WTC11 (cell line): Measurements from ENCODE around the gene SLC25A21. TPM values are rescaled to one million over a fixed set of nuclear protein-coding genes. Genes with fewer than 3 reads are reported as not detected.

Source experiments
- ATAC-seq: fragments of 200-7000 bp; cut with Tn5 transposase; 2 replicates; pipeline ENCODE4 v1.10.0; 2021; ENCODE audit warnings: mild to moderate bottlenecking, moderate library complexity
- CTCF ChIA-PET: fragments of 300-600 bp; sonication (Branson Sonifier 250); formaldehyde crosslinking; loops from one replicate; lab custom pipeline; 2021; ENCODE audit warnings: antibody characterized with exemption; lab: Charles Lee
- POLR2A ChIA-PET: fragments of 350-600 bp; sonication (Branson Sonifier 250); formaldehyde crosslinking; loops from one replicate; lab custom pipeline; 2021; ENCODE audit warnings: antibody characterized with exemption; lab: Charles Lee
- DNase-seq: peaks from one replicate; pipeline ENCODE4 v3.0.0; 2021; ENCODE audit warnings: low spot score
- H3K27ac Mint-ChIP-seq: 2 replicates; pipeline ENCODE4 v1.8.0; 2021; ENCODE audit warnings: mixed read lengths
- H3K27me3 Mint-ChIP-seq: 2 replicates; pipeline ENCODE4 v1.8.0; 2021; ENCODE audit warnings: low read depth, mild to moderate bottlenecking, moderate library complexity, mixed read lengths
- H3K36me3 Mint-ChIP-seq: 2 replicates; pipeline ENCODE4 v1.8.0; 2021; ENCODE audit warnings: mixed read lengths
- H3K4me1 Mint-ChIP-seq: 2 replicates; pipeline ENCODE4 v1.8.0; 2022; ENCODE audit warnings: mixed read lengths
- H3K4me3 Mint-ChIP-seq: 2 replicates; pipeline ENCODE4 v1.8.0; 2021; ENCODE audit warnings: mild to moderate bottlenecking, moderate library complexity, mixed read lengths
- H3K9me3 Mint-ChIP-seq: 2 replicates; pipeline ENCODE4 v1.8.0; 2021; ENCODE audit warnings: mixed read lengths
- ATF1 ChIP-seq: sonication (generic); formaldehyde crosslinking; IDR thresholded peaks from 2 replicates; pipeline ENCODE4 v1.8.1; 2023; ENCODE audit warnings: mild to moderate bottlenecking, moderate library complexity, missing genetic modification reagents
- CBFB ChIP-seq: sonication (generic); formaldehyde crosslinking; IDR thresholded peaks from 2 replicates; pipeline ENCODE4 v1.8.1; 2022; ENCODE audit warnings: mild to moderate bottlenecking, low read depth, missing genetic modification reagents
- ESRRA ChIP-seq: sonication (generic); formaldehyde crosslinking; IDR thresholded peaks from 2 replicates; pipeline ENCODE4 v1.8.1; 2022; ENCODE audit warnings: mild to moderate bottlenecking, missing genetic modification reagents, borderline replicate concordance
- FOXK1 ChIP-seq: sonication (generic); formaldehyde crosslinking; IDR thresholded peaks from 2 replicates; pipeline ENCODE4 v1.8.0; 2022; ENCODE audit warnings: mild to moderate bottlenecking, moderate library complexity, missing genetic modification reagents
- GABPB1 ChIP-seq: sonication (generic); formaldehyde crosslinking; IDR thresholded peaks from 2 replicates; pipeline ENCODE4 v1.8.1; 2023; ENCODE audit warnings: mild to moderate bottlenecking, missing genetic modification reagents
- GRHL2 ChIP-seq: fragments of 250-450 bp; sonication (Bioruptor Pico); IDR thresholded peaks from 2 replicates; pipeline ENCODE4 v1.8.0; 2022; ENCODE audit warnings: mild to moderate bottlenecking, moderate library complexity; ENCODE audit not compliant: insufficient replicate concordance, severe bottlenecking
- GTF2I ChIP-seq: fragments of 250-450 bp; sonication (Bioruptor Pico); conservative IDR thresholded peaks from 2 replicates; pipeline ENCODE4 v1.4.0; 2021; ENCODE audit warnings: mild to moderate bottlenecking
- IRF2 ChIP-seq: sonication (generic); formaldehyde crosslinking; IDR thresholded peaks from 2 replicates; pipeline ENCODE4 v1.8.0; 2022; ENCODE audit warnings: low read depth, missing genetic modification reagents, borderline replicate concordance
- JAZF1 ChIP-seq: fragments of 250-450 bp; sonication (Bioruptor Pico); IDR thresholded peaks from 2 replicates; pipeline ENCODE4 v1.9.0; 2021; ENCODE audit warnings: moderate library complexity, mild to moderate bottlenecking, inconsistent platforms
- NFE2L1 ChIP-seq: sonication (generic); formaldehyde crosslinking; IDR thresholded peaks from 2 replicates; pipeline ENCODE4 v1.8.1; 2023; ENCODE audit warnings: missing genetic modification reagents
- NR2C2 ChIP-seq: sonication (generic); formaldehyde crosslinking; IDR thresholded peaks from 2 replicates; pipeline ENCODE4 v1.8.0; 2022; ENCODE audit warnings: mild to moderate bottlenecking, missing genetic modification reagents
- SOX15 ChIP-seq: fragments of 250-450 bp; sonication (Bioruptor Pico); IDR thresholded peaks from 2 replicates; pipeline ENCODE4 v1.9.0; 2021; ENCODE audit warnings: mild to moderate bottlenecking
- TEAD4 ChIP-seq: sonication (generic); formaldehyde crosslinking; IDR thresholded peaks from 2 replicates; pipeline ENCODE4 v1.8.0; 2022; ENCODE audit warnings: mild to moderate bottlenecking, missing genetic modification reagents
- ZNF138 ChIP-seq: sonication (generic); formaldehyde crosslinking; conservative IDR thresholded peaks from 2 replicates; pipeline ENCODE4 v1.8.1; 2022; ENCODE audit warnings: mild to moderate bottlenecking, moderate library complexity, missing genetic modification reagents
- ZNF396 ChIP-seq: fragments of 250-450 bp; sonication (Bioruptor Pico); IDR thresholded peaks from 2 replicates; pipeline ENCODE4 v1.8.0; 2021; ENCODE audit warnings: mild to moderate bottlenecking, moderate library complexity, borderline replicate concordance
- ZNF671 ChIP-seq: fragments of 250-450 bp; sonication (Bioruptor Pico); IDR thresholded peaks from 2 replicates; pipeline ENCODE4 v1.8.0; 2021; ENCODE audit warnings: mild to moderate bottlenecking
- total RNA-seq: library from RNA; stranded (reverse); gene quantifications from 3 replicates; pipeline ENCODE4 v1.2.3, GENCODE V29; 2021
- TF ChIP-seq, protein P1 (sequence below): fragments of 250-450 bp; sonication (Bioruptor Pico); IDR thresholded peaks from 2 replicates; pipeline ENCODE4 v1.9.0; 2021; ENCODE audit warnings: mild to moderate bottlenecking
- TF ChIP-seq, protein P2 (sequence below): sonication (generic); formaldehyde crosslinking; IDR thresholded peaks from 2 replicates; pipeline ENCODE4 v1.8.1; 2023; ENCODE audit warnings: mild to moderate bottlenecking, missing genetic modification reagents
- TF ChIP-seq, protein P3 (sequence below): sonication (generic); formaldehyde crosslinking; IDR thresholded peaks from 2 replicates; pipeline ENCODE4 v1.8.1; 2023; ENCODE audit warnings: mild to moderate bottlenecking, missing genetic modification reagents
- TF ChIP-seq, protein P4 (sequence below): fragments of 250-450 bp; sonication (Bioruptor Pico); IDR thresholded peaks from 2 replicates; pipeline ENCODE4 v1.9.0; 2021; ENCODE audit warnings: mild to moderate bottlenecking, borderline replicate concordance
- TF ChIP-seq, protein P5 (sequence below): sonication (generic); formaldehyde crosslinking; IDR thresholded peaks from 2 replicates; pipeline ENCODE4 v1.8.1; 2023; ENCODE audit warnings: mild to moderate bottlenecking, missing genetic modification reagents, borderline replicate concordance
- TF ChIP-seq, protein P6 (sequence below): fragments of 250-450 bp; sonication (Bioruptor Pico); IDR thresholded peaks from 2 replicates; pipeline ENCODE4 v1.8.0; 2021; ENCODE audit warnings: mild to moderate bottlenecking

The SLC25A21 gene
- total RNA-seq, 1 experiment from 2014 or later, result 8.2 TPM

DNA sequence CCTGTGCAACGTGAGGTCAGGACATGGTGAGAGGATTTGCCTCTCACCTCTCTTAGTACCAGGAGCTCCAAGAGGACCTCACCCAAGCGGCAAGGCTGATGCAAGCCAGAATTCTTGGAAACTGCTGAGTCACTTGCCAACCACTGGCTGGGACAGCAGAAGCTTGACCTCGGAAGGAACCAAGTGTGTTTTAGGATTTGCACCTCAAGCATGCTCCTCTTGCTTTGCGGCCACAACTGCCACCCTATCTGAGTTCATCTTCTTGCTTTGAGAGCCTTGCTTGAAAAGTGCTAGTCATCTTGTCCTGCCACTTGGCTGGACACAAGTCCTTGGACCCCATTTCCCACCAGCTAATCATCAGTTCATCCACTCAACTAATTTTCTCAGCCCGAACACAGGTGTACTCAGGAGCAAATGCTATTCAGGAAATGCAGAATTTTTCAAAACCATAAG, 195.8 kb downstream of the SLC25A21 start:
- H3K4me1 Mint-ChIP-seq, result peaks cover 15% of the 10 kb centered on the region
- H3K27me3 Mint-ChIP-seq, result no peaks in the 10 kb centered on the region
- ChIA-PET POLR2A (interaction anchor here (0.5 kb wide), 1 partner anchor 157 kb away, joined by 3 read pairs; no protein-coding TSS in a partner anchor), CTCF (no interaction called here)
- ATAC-seq, result no peak
- TF ChIP-seq, protein P1, sequence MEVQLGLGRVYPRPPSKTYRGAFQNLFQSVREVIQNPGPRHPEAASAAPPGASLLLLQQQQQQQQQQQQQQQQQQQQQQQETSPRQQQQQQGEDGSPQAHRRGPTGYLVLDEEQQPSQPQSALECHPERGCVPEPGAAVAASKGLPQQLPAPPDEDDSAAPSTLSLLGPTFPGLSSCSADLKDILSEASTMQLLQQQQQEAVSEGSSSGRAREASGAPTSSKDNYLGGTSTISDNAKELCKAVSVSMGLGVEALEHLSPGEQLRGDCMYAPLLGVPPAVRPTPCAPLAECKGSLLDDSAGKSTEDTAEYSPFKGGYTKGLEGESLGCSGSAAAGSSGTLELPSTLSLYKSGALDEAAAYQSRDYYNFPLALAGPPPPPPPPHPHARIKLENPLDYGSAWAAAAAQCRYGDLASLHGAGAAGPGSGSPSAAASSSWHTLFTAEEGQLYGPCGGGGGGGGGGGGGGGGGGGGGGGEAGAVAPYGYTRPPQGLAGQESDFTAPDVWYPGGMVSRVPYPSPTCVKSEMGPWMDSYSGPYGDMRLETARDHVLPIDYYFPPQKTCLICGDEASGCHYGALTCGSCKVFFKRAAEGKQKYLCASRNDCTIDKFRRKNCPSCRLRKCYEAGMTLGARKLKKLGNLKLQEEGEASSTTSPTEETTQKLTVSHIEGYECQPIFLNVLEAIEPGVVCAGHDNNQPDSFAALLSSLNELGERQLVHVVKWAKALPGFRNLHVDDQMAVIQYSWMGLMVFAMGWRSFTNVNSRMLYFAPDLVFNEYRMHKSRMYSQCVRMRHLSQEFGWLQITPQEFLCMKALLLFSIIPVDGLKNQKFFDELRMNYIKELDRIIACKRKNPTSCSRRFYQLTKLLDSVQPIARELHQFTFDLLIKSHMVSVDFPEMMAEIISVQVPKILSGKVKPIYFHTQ, result no peak
- TF ChIP-seq IRF2 (no peak), FOXK1 (CRISPR knock-in tag) (no peak), ZNF138 (CRISPR knock-in tag) (no peak), ATF1 (CRISPR knock-in tag) (no peak), ZNF671 (CRISPR knock-in tag) (no peak), NR2C2 (no peak), TEAD4 (no peak), NFE2L1 (peak; percentile 71; the same call in 1 of the 2 replicates), ZNF396 (CRISPR knock-in tag) (no peak), CBFB (CRISPR knock-in tag) (no peak), ESRRA (CRISPR knock-in tag) (no peak), SOX15 (CRISPR knock-in tag) (no peak), GABPB1 (CRISPR knock-in tag) (peak; percentile 91)
- TF ChIP-seq, protein P2, sequence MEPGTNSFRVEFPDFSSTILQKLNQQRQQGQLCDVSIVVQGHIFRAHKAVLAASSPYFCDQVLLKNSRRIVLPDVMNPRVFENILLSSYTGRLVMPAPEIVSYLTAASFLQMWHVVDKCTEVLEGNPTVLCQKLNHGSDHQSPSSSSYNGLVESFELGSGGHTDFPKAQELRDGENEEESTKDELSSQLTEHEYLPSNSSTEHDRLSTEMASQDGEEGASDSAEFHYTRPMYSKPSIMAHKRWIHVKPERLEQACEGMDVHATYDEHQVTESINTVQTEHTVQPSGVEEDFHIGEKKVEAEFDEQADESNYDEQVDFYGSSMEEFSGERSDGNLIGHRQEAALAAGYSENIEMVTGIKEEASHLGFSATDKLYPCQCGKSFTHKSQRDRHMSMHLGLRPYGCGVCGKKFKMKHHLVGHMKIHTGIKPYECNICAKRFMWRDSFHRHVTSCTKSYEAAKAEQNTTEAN (CRISPR knock-in tag), result no peak
- TF ChIP-seq, protein P3, sequence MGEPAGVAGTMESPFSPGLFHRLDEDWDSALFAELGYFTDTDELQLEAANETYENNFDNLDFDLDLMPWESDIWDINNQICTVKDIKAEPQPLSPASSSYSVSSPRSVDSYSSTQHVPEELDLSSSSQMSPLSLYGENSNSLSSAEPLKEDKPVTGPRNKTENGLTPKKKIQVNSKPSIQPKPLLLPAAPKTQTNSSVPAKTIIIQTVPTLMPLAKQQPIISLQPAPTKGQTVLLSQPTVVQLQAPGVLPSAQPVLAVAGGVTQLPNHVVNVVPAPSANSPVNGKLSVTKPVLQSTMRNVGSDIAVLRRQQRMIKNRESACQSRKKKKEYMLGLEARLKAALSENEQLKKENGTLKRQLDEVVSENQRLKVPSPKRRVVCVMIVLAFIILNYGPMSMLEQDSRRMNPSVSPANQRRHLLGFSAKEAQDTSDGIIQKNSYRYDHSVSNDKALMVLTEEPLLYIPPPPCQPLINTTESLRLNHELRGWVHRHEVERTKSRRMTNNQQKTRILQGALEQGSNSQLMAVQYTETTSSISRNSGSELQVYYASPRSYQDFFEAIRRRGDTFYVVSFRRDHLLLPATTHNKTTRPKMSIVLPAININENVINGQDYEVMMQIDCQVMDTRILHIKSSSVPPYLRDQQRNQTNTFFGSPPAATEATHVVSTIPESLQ (CRISPR knock-in tag), result no peak
- no peak for DNase-seq
- no peak overlapping the region for H3K4me3 Mint-ChIP-seq
- no peaks in the 10 kb centered on the region for H3K36me3 Mint-ChIP-seq
- H3K27ac Mint-ChIP-seq, result no peak overlapping the region; the same call in 1 of the 2 replicates
- no peaks in the 10 kb centered on the region for H3K9me3 Mint-ChIP-seq

DNA sequence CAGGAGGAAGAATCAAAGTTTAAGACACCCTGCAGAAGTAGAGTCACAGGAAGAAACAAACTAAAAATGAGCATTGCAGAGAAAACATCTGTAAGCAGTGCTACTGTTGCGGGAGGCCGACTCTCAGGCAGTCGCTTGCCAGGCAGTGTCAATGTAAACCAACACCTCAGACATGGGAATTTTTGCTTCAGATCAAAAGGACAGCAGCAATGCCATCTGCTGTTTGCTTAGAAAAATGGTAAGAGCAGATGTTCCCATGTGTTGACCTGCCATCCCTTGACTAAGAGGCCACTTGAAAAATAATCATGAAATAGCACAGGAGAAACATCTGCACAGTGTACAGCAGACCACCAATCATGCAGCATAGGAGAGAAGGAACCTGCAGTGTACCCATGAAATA, 196.6 kb downstream of the SLC25A21 start:
- ATAC-seq (peak; percentile 51), DNase-seq (no peak)
- H3K9me3 Mint-ChIP-seq, result no peaks in the 10 kb centered on the region
- no peaks in the 10 kb centered on the region for H3K36me3 Mint-ChIP-seq
- ChIA-PET POLR2A (no interaction called here), CTCF (no interaction called here)
- H3K27me3 Mint-ChIP-seq, result no peaks in the 10 kb centered on the region
- H3K27ac Mint-ChIP-seq, result no peak overlapping the region
- no peak overlapping the region for H3K4me3 Mint-ChIP-seq
- peaks cover 15% of the 10 kb centered on the region for H3K4me1 Mint-ChIP-seq
- TF ChIP-seq GTF2I (CRISPR knock-in tag) (no peak), GRHL2 (CRISPR knock-in tag) (no peak), SOX15 (CRISPR knock-in tag) (no peak), JAZF1 (CRISPR knock-in tag) (no peak)
- TF ChIP-seq, protein P4, sequence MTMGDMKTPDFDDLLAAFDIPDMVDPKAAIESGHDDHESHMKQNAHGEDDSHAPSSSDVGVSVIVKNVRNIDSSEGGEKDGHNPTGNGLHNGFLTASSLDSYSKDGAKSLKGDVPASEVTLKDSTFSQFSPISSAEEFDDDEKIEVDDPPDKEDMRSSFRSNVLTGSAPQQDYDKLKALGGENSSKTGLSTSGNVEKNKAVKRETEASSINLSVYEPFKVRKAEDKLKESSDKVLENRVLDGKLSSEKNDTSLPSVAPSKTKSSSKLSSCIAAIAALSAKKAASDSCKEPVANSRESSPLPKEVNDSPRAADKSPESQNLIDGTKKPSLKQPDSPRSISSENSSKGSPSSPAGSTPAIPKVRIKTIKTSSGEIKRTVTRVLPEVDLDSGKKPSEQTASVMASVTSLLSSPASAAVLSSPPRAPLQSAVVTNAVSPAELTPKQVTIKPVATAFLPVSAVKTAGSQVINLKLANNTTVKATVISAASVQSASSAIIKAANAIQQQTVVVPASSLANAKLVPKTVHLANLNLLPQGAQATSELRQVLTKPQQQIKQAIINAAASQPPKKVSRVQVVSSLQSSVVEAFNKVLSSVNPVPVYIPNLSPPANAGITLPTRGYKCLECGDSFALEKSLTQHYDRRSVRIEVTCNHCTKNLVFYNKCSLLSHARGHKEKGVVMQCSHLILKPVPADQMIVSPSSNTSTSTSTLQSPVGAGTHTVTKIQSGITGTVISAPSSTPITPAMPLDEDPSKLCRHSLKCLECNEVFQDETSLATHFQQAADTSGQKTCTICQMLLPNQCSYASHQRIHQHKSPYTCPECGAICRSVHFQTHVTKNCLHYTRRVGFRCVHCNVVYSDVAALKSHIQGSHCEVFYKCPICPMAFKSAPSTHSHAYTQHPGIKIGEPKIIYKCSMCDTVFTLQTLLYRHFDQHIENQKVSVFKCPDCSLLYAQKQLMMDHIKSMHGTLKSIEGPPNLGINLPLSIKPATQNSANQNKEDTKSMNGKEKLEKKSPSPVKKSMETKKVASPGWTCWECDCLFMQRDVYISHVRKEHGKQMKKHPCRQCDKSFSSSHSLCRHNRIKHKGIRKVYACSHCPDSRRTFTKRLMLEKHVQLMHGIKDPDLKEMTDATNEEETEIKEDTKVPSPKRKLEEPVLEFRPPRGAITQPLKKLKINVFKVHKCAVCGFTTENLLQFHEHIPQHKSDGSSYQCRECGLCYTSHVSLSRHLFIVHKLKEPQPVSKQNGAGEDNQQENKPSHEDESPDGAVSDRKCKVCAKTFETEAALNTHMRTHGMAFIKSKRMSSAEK, result no peak
- TF ChIP-seq, protein P5, sequence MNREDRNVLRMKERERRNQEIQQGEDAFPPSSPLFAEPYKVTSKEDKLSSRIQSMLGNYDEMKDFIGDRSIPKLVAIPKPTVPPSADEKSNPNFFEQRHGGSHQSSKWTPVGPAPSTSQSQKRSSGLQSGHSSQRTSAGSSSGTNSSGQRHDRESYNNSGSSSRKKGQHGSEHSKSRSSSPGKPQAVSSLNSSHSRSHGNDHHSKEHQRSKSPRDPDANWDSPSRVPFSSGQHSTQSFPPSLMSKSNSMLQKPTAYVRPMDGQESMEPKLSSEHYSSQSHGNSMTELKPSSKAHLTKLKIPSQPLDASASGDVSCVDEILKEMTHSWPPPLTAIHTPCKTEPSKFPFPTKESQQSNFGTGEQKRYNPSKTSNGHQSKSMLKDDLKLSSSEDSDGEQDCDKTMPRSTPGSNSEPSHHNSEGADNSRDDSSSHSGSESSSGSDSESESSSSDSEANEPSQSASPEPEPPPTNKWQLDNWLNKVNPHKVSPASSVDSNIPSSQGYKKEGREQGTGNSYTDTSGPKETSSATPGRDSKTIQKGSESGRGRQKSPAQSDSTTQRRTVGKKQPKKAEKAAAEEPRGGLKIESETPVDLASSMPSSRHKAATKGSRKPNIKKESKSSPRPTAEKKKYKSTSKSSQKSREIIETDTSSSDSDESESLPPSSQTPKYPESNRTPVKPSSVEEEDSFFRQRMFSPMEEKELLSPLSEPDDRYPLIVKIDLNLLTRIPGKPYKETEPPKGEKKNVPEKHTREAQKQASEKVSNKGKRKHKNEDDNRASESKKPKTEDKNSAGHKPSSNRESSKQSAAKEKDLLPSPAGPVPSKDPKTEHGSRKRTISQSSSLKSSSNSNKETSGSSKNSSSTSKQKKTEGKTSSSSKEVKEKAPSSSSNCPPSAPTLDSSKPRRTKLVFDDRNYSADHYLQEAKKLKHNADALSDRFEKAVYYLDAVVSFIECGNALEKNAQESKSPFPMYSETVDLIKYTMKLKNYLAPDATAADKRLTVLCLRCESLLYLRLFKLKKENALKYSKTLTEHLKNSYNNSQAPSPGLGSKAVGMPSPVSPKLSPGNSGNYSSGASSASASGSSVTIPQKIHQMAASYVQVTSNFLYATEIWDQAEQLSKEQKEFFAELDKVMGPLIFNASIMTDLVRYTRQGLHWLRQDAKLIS (CRISPR knock-in tag), result no peak
- TF ChIP-seq, protein P6, sequence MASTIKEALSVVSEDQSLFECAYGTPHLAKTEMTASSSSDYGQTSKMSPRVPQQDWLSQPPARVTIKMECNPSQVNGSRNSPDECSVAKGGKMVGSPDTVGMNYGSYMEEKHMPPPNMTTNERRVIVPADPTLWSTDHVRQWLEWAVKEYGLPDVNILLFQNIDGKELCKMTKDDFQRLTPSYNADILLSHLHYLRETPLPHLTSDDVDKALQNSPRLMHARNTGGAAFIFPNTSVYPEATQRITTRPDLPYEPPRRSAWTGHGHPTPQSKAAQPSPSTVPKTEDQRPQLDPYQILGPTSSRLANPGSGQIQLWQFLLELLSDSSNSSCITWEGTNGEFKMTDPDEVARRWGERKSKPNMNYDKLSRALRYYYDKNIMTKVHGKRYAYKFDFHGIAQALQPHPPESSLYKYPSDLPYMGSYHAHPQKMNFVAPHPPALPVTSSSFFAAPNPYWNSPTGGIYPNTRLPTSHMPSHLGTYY (CRISPR knock-in tag), result no peak
